ENCODE measurements around the gene TTC28. TPM values are rescaled to one million over a fixed set of nuclear protein-coding genes. Genes with fewer than 3 reads are reported as not detected.

TTC28 gene
- total RNA-seq, 1 donor from 2014 or later: 65.4 TPM

GRCh38 chr22:28017859-28018258, 661.8 kb downstream of the TTC28 start:
- Mint-ChIP-seq H3K4me3 (no peak overlapping the region), H3K27me3 (ENCODE audit: low read depth) (no peaks in the 10 kb centered on the region), H3K9me3 (no peaks in the 10 kb centered on the region), H3K4me1 (peaks cover 54% of the 10 kb centered on the region), H3K36me3 (ENCODE audit: low read depth) (no peaks in the 10 kb centered on the region), H3K27ac (ENCODE audit: unreplicated experiment) (peak overlapping the region; percentile 83)
- TF ChIP-seq CTCF (conservative IDR thresholded peaks at IDR 0.05): no peak
- no peak for DNase-seq (ENCODE audit: low read depth, low spot score)

DNA sequence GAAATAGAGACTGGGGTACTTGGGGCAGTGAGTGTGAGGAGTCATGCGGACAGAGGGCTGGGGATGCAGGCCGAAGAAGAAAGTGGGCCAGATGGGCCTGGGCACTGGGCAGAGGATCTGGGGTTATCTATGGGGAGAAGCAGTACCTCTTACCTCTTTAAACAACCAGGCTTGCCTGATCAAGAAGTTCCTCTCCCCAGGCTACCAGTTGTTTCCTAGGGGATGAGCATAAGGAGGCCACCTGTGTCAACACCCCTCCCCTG, 662.2 kb downstream of the TTC28 start:
- TF ChIP-seq CTCF (conservative IDR thresholded peaks at IDR 0.05): no peak
- peak overlapping the region; percentile 83 for H3K27ac Mint-ChIP-seq (ENCODE audit: unreplicated experiment)
- H3K4me3 Mint-ChIP-seq: no peak overlapping the region
- no peaks in the 10 kb centered on the region for H3K27me3 Mint-ChIP-seq (ENCODE audit: low read depth)
- H3K9me3 Mint-ChIP-seq: no peaks in the 10 kb centered on the region
- no peak for DNase-seq (ENCODE audit: low read depth, low spot score)
- H3K4me1 Mint-ChIP-seq: peaks cover 54% of the 10 kb centered on the region
- no peaks in the 10 kb centered on the region for H3K36me3 Mint-ChIP-seq (ENCODE audit: low read depth)

GRCh38 chr22:28016781-28017557, 662.7 kb downstream of the TTC28 start:
- DNase-seq (ENCODE audit: low read depth, low spot score): no peak
- Mint-ChIP-seq H3K4me1 (peaks cover 52% of the 10 kb centered on the region), H3K27me3 (ENCODE audit: low read depth) (no peaks in the 10 kb centered on the region), H3K27ac (ENCODE audit: unreplicated experiment) (no peak overlapping the region), H3K4me3 (no peak overlapping the region), H3K36me3 (ENCODE audit: low read depth) (no peaks in the 10 kb centered on the region), H3K9me3 (no peaks in the 10 kb centered on the region)
- TF ChIP-seq CTCF (conservative IDR thresholded peaks at IDR 0.05): no peak

DNA sequence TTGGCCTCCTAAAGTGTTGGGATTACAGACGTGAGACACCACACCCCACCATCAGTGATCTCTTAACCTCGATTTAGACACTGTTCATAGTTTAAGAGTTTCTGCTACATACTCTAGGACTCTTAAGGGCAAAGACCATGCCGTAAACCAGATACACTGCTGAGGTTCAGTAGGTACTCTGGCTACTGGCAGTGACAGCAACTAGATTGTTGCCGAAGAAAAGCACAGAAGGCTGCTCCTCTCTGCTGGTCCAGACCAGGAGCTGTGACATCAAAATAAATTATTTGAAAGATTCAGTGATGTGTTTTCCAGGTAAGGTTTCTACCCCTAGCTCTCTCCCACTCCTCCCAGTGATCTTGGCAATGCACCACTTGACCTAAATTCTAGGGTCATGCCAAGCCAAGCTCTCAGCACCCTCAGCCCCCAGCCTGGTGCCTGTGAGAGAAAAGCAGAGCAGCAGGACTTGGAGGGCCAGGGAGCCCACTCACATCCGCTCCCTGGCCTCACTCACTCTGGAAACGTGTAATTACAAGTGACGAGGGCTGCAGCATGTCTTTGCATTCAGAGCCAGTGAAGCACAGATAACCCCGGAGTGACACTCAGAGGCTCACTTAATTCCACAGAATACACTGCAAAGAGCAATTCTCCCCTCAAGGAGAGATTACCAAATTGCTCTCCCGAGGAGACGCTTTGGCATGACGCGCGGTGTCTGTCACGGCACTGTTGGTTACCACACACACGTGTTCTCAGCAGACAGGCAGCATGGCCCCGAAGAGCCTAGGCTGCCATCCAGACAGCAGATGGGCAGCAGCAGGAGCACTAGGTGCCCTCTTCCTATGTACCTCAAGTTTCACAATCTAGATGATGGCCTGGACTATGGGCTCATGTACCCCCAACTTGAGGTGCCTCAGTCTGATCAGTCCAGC, 663.7 kb downstream of the TTC28 start:
- Mint-ChIP-seq H3K4me3 (no peak overlapping the region), H3K36me3 (ENCODE audit: low read depth) (no peaks in the 10 kb centered on the region), H3K4me1 (peaks cover 48% of the 10 kb centered on the region), H3K27me3 (ENCODE audit: low read depth) (no peaks in the 10 kb centered on the region), H3K27ac (ENCODE audit: unreplicated experiment) (peak overlapping the region; percentile 64), H3K9me3 (no peaks in the 10 kb centered on the region)
- TF ChIP-seq CTCF (conservative IDR thresholded peaks at IDR 0.05): no peak
- DNase-seq (ENCODE audit: low read depth, low spot score): no peak

GRCh38 chr22:28015046-28015425, 664.6 kb downstream of the TTC28 start:
- DNase-seq (ENCODE audit: low read depth, low spot score): no peak
- Mint-ChIP-seq H3K27ac (ENCODE audit: unreplicated experiment) (no peak overlapping the region), H3K4me3 (no peak overlapping the region), H3K27me3 (ENCODE audit: low read depth) (no peaks in the 10 kb centered on the region), H3K4me1 (peaks cover 39% of the 10 kb centered on the region), H3K36me3 (ENCODE audit: low read depth) (no peaks in the 10 kb centered on the region), H3K9me3 (no peaks in the 10 kb centered on the region)
- no peak for TF ChIP-seq CTCF (conservative IDR thresholded peaks at IDR 0.05)
